Thyroid gland (tissue), 4 donors: ENCODE measurements around the gene APOL2. TPM values are rescaled to one million over a fixed set of nuclear protein-coding genes. Genes with fewer than 3 reads are reported as not detected.

ENCODE experiments used
- DNase-seq, 2 donors: peaks; one replicate each; pipeline ENCODE4 v3.0.0-alpha.2; 2019
- H3K27ac ChIP-seq, 3 donors: fragments of 200-600 bp; sonication (generic); 1 replicate in 2 of 3; 2 replicates in 1 of 3; pipeline ENCODE4 v1.5.1; 2016 to 2019; ENCODE audit warnings: mild to moderate bottlenecking in 1 of 3, moderate library complexity in 1 of 3
- H3K27me3 ChIP-seq: fragments of 200-600 bp; sonication (generic); one replicate; pipeline ENCODE4 v1.5.1; 2019
- H3K36me3 ChIP-seq, 2 donors: fragments of 200-600 bp; sonication (generic); one replicate each; pipeline ENCODE4 v1.5.1; 2016 to 2019
- H3K4me1 ChIP-seq, 2 donors: fragments of 200-600 bp; sonication (generic); one replicate each; pipeline ENCODE4 v1.5.1; 2017 to 2019
- H3K4me3 ChIP-seq, 3 donors: fragments of 200-600 bp; sonication (generic); replicated peaks in 1 of 3; 1 replicate in 2 of 3; 2 replicates in 1 of 3; pipeline ENCODE4 v1.5.1; 2016; ENCODE audit warnings: mild to moderate bottlenecking in 1 of 3
- H3K9me3 ChIP-seq: fragments of 200-600 bp; sonication (generic); one replicate; pipeline ENCODE4 v1.5.1; 2017
- POLR2A ChIP-seq, 2 donors: fragments of 450-650 bp; IDR thresholded peaks; one replicate each; pipeline ENCODE4 v1.6.1; 2017; ENCODE audit warnings: antibody characterized with exemption in 2 of 2, mild to moderate bottlenecking in 2 of 2, moderate library complexity in 1 of 2
- WGBS, 2 donors: methylation state at CpG; one replicate each; pipeline ENCODE4 v1.1.5; 2017; 5-methylcytosine and 5-hydroxymethylcytosine counted together
- intact Hi-C: fragments of 100-400 bp; cut with DNase I; formaldehyde crosslinking; loops from one replicate; pipeline ENCODE4 v1.15.1; 2023
- total RNA-seq, 4 donors: library from RNA; depleted of rRNA; stranded (reverse); fragments of >200 nt; gene quantifications; one replicate each; pipeline ENCODE4 v1.2.3, GENCODE V29; 2016
- TF ChIP-seq, protein P1 (sequence below), 6 experiments: fragments of 200-600 bp in 3 of 6; fragments of 450-650 bp in 3 of 6; sonication (generic) in 3 of 6; IDR thresholded peaks; one replicate each; pipeline ENCODE4 v1.5.1; 2016 to 2019; ENCODE audit warnings: antibody characterized with exemption in 6 of 6, mild to moderate bottlenecking in 2 of 6, inconsistent platforms in 1 of 6, moderate library complexity in 1 of 6

APOL2 gene, protein sequence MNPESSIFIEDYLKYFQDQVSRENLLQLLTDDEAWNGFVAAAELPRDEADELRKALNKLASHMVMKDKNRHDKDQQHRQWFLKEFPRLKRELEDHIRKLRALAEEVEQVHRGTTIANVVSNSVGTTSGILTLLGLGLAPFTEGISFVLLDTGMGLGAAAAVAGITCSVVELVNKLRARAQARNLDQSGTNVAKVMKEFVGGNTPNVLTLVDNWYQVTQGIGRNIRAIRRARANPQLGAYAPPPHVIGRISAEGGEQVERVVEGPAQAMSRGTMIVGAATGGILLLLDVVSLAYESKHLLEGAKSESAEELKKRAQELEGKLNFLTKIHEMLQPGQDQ
- total RNA-seq: 10 to 100 TPM; 31.1 to 45.6 (median 35.6) TPM

GRCh38 chr22:36239401-36240171 lies at the start of gene APOL2:
Gene APOL2, minus strand, starts transcription at chr22:36239527. Its CDS starts 6,365 bp downstream, at chr22:36233162.
- 19 to 31% methylated on average over 11 to 13 of the region's 13 CpGs for WGBS, 2 donors

GRCh38 chr22:36288571-36289405 lies 49.5 kb upstream of the APOL2 start:
- no peak for TF ChIP-seq POLR2A (IDR thresholded peaks at IDR 0.05)
- TF ChIP-seq, protein P1, sequence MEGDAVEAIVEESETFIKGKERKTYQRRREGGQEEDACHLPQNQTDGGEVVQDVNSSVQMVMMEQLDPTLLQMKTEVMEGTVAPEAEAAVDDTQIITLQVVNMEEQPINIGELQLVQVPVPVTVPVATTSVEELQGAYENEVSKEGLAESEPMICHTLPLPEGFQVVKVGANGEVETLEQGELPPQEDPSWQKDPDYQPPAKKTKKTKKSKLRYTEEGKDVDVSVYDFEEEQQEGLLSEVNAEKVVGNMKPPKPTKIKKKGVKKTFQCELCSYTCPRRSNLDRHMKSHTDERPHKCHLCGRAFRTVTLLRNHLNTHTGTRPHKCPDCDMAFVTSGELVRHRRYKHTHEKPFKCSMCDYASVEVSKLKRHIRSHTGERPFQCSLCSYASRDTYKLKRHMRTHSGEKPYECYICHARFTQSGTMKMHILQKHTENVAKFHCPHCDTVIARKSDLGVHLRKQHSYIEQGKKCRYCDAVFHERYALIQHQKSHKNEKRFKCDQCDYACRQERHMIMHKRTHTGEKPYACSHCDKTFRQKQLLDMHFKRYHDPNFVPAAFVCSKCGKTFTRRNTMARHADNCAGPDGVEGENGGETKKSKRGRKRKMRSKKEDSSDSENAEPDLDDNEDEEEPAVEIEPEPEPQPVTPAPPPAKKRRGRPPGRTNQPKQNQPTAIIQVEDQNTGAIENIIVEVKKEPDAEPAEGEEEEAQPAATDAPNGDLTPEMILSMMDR (IDR thresholded peaks at IDR 0.05): no peak
- DNase-seq: no peak

More at GRCh38 chr22:36239401-36240171, at the start of gene APOL2:
- DNase-seq: peak; percentile 92 to 95
- intact Hi-C loops: loop anchor here (5.0 kb wide), 1 partner anchor 48 kb away; no protein-coding TSS in a partner anchor
- Histone ChIP-seq H3K4me1 (peaks cover 24 to 30% of the 10 kb centered on the region in 2 donors), H3K27ac (peak within 1 kb of the TSS; percentile 67 to 92 (median 81)), H3K4me3 (peak within 1 kb of the TSS; percentile 16 to 45 (median 40)), H3K9me3 (no peaks in the 10 kb centered on the region), H3K36me3 (no peaks in the 10 kb centered on the region), H3K27me3 (no peaks in the 10 kb centered on the region)
- peak in 1 of 2 donors; percentile 73 for TF ChIP-seq POLR2A (IDR thresholded peaks at IDR 0.05)
- TF ChIP-seq, protein P1 (IDR thresholded peaks at IDR 0.05): peak in 5 of 6 experiments; percentile 15 to 68 (median 57)

GRCh38 chr22:36287881-36288515 lies 48.7 kb upstream of the APOL2 start:
- no peak for TF ChIP-seq POLR2A (IDR thresholded peaks at IDR 0.05)
- TF ChIP-seq, protein P1 (IDR thresholded peaks at IDR 0.05): no peak
- H3K36me3 ChIP-seq: peaks cover 84% of the 10 kb centered on the region in 2 donors
- H3K27ac ChIP-seq: no peak overlapping the region
- no peak overlapping the region for H3K4me3 ChIP-seq
- no peak for DNase-seq
- 94% methylated on average over 20 of the region's 20 CpGs for WGBS, 2 donors
- no peaks in the 10 kb centered on the region for H3K27me3 ChIP-seq
- H3K4me1 ChIP-seq: no peaks in the 10 kb centered on the region
- no peaks in the 10 kb centered on the region for H3K9me3 ChIP-seq
- intact Hi-C loops: loop anchor here (5.0 to 10.0 kb wide), 2 partner anchors 51 to 93 kb away; partner anchors contain the start of gene APOL2

More at GRCh38 chr22:36288571-36289405, 49.5 kb upstream of the APOL2 start:
- Histone ChIP-seq H3K4me1 (no peaks in the 10 kb centered on the region), H3K36me3 (peaks cover 84% of the 10 kb centered on the region in 2 donors), H3K27ac (no peak overlapping the region), H3K9me3 (no peaks in the 10 kb centered on the region), H3K4me3 (no peak overlapping the region), H3K27me3 (no peaks in the 10 kb centered on the region)
- intact Hi-C loops: loop anchor here (5.0 to 10.0 kb wide), 2 partner anchors 51 to 94 kb away; partner anchors contain the start of gene APOL2
- 91 to 95% methylated on average over 32 to 33 of the region's 33 CpGs for WGBS, 2 donors

DNA sequence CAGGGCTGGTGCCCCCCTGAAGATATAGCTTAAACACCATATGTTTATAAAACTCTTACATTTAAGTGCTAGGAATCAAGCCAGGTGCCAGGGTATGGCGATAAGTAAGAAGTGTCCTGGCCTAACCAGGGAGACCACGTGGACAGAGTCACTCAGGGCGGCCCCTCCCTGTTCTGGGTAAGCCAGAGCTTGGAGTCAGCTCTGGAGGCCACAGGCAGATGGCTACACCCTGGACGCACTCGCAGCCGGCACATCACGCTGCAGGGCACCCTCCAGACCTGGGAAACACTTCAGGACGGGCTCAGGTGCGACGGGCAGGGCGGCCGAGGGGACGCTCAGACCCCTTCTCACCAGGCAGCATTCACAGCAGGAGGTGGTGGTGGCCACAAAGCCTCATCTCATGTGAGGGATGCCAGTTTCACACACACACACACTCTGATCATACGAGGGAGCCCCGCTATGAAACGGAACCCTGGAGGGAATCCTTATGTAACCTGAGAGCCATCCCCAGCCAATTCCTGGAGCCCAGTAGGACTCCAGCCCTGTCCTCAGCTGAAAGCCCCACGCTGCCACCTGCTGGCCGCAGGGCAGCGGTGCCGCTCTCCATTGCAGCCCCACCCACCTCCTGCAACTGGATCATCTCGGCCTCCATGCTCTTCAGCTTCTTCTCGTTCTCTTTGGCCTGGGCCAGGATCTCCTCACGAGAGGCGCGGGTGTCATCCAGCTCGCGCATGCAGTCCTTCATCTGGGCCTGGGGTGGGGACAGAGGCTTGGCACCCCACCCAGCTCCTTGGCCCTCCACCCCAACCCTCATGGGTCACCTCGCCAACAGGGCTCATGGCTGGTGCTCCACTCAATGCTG lies 47.0 kb upstream of the APOL2 start:
- WGBS, 2 donors: 64 to 75% methylated on average over 16 to 19 of the region's 28 CpGs
- H3K9me3 ChIP-seq: no peaks in the 10 kb centered on the region
- H3K27ac ChIP-seq: peak overlapping the region in 2 of 3 donors; percentile 12 to 27
- intact Hi-C loops: loop anchor here (5.0 to 10.0 kb wide), 2 partner anchors 49 to 92 kb away; partner anchors contain the start of gene APOL2
- TF ChIP-seq POLR2A (IDR thresholded peaks at IDR 0.05): no peak
- TF ChIP-seq, protein P1 (IDR thresholded peaks at IDR 0.05): peak; percentile 48 to 88 (median 70)
- no peak overlapping the region for H3K4me3 ChIP-seq
- no peaks in the 10 kb centered on the region for H3K27me3 ChIP-seq
- peaks cover 86 to 87% of the 10 kb centered on the region in 2 donors for H3K36me3 ChIP-seq
- DNase-seq: peak; percentile 50 to 67
- H3K4me1 ChIP-seq: no peaks in the 10 kb centered on the region
